GM12864 (cell line): ENCODE measurements around the gene DOHH.

Source experiments
- DNase-seq: peaks from one replicate; pipeline ENCODE4 v3.0.0-alpha.2; 2011; ENCODE audit warnings: low read depth
- H3K4me3 ChIP-seq: 2 replicates; pipeline ENCODE4 v1.5.1; 2011; ENCODE audit warnings: mild to moderate bottlenecking, low read depth, low read length, control low read depth
- TF ChIP-seq, protein P1 (sequence below): IDR thresholded peaks from 2 replicates; pipeline ENCODE4 v1.5.1; 2011; ENCODE audit warnings: low read depth, mild to moderate bottlenecking, moderate library complexity, low read length, control low read depth, inconsistent platforms; ENCODE audit errors: missing control alignments

Gene DOHH

DNA sequence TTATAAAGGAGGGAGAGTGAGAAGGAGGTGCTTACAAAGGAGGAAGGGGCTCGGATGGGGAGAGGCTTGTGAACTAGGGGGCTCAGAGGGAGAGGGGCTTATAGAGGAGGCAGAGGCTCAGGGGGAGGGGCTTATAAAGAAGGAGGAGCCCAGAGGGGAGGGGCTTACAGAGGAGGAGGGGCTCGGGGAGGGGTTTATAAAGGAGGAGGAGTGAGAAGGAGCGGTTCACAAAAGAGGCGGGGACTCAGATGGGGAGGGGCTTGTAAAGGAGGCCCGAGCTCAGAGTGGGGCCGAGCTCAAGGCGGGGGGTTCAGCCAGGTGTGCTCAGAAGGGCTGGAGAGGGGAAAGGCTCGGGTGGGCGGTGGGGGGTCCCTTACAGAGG lies 20.6 kb downstream of the DOHH start:
- TF ChIP-seq, protein P1, sequence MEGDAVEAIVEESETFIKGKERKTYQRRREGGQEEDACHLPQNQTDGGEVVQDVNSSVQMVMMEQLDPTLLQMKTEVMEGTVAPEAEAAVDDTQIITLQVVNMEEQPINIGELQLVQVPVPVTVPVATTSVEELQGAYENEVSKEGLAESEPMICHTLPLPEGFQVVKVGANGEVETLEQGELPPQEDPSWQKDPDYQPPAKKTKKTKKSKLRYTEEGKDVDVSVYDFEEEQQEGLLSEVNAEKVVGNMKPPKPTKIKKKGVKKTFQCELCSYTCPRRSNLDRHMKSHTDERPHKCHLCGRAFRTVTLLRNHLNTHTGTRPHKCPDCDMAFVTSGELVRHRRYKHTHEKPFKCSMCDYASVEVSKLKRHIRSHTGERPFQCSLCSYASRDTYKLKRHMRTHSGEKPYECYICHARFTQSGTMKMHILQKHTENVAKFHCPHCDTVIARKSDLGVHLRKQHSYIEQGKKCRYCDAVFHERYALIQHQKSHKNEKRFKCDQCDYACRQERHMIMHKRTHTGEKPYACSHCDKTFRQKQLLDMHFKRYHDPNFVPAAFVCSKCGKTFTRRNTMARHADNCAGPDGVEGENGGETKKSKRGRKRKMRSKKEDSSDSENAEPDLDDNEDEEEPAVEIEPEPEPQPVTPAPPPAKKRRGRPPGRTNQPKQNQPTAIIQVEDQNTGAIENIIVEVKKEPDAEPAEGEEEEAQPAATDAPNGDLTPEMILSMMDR = no peak
- DNase-seq = no peak
- no peak overlapping the region for H3K4me3 ChIP-seq

GRCh38 chr19:3479177-3479833 lies 21.2 kb downstream of the DOHH start:
- H3K4me3 ChIP-seq = no peak overlapping the region
- TF ChIP-seq, protein P1 = no peak
- no peak for DNase-seq

DNA sequence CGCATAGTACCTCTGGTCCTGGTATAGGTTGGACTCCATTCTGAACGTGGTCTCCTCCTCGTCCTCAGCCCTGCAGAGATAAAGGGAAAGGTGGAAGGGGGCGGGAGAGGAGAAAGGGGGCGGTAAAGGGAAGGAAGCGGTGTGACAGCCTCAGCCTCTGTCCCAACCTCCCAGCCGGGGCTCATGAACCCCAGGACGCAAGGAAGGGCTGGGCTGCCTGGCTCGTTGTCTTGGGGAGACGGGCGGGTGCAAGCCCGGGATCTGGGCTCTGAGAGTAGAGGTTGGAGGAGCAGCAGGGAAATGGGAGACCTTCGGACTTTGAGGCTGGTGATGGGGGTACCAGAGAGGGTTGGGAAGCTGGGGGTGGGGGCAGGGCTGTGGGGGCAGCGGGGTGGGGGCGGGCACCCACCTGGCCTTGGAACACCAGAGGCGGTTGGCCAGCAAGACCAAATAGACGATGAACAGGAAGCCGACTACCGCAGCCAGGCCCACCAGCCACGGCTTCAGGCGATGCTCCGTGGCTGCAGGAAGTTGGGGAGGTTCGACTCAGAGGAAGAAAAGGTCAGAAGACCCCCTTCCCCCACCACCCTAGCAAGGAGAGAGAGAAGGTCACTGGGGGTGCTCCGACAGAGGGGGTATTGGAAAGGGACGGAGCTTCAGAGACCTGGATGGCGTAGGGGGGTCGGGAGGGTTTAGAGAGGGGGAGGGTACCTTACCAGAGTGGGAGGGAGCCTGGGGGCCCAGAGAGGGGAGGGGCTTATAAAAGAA lies 21.9 kb downstream of the DOHH start:
- TF ChIP-seq, protein P1 = no peak
- no peak for DNase-seq
- no peak overlapping the region for H3K4me3 ChIP-seq

- H3K4me3 ChIP-seq = no peak overlapping the region
- TF ChIP-seq, protein P1 = no peak
- DNase-seq = no peak
Observed at GRCh38 chr19:3477951-3478350, 22.5 kb downstream of the DOHH start.

- H3K4me3 ChIP-seq = no peak overlapping the region
- no peak for DNase-seq
- TF ChIP-seq, protein P1 = no peak
Observed at GRCh38 chr19:3477506-3477905, 23.0 kb downstream of the DOHH start.

GRCh38 chr19:3476830-3477229 lies 23.6 kb downstream of the DOHH start:
- TF ChIP-seq, protein P1 = no peak
- no peak for DNase-seq
- no peak overlapping the region for H3K4me3 ChIP-seq
